ENCODE measurements around the gene TRNP1. TPM values are rescaled to one million over a fixed set of nuclear protein-coding genes. Genes with fewer than 3 reads are reported as not detected.

Gene TRNP1
- polyA plus RNA-seq, 1 donor (not counting 4 experiments of a cell fraction or from before 2014, with no cell fraction given) = 164 TPM

- no peak overlapping the region for H2AFZ ChIP-seq (ENCODE audit: control insufficient read depth, low read length)
- H3K9me1 ChIP-seq (ENCODE audit: control insufficient read depth, extremely low read depth, insufficient read depth, low read length) = peaks cover 4% of the 10 kb centered on the region
- peaks cover 3 to 8% of the 10 kb centered on the region in 2 experiments for H3K36me3 ChIP-seq (ENCODE audit: control insufficient read depth in 2 of 2, extremely low read depth in 1 of 2, insufficient read depth in 2 of 2, low read length in 2 of 2)
- H3K9me3 ChIP-seq (ENCODE audit: control insufficient read depth, low read depth, low read length) = no peaks in the 10 kb centered on the region
- TF ChIP-seq EZH2 (IDR thresholded peaks at IDR 0.05; ENCODE audit: low read length) = no peak
- TF ChIP-seq CTCF (optimal IDR thresholded peaks at IDR 0.05 in 1 of 3, IDR thresholded peaks at IDR 0.05 in 1 of 3, conservative IDR thresholded peaks at IDR 0.05 in 1 of 3; ENCODE audit: extremely low read depth in 1 of 3, insufficient read depth in 2 of 3, low read length in 3 of 3) = no peak
- H4K20me1 ChIP-seq (ENCODE audit: control insufficient read depth, extremely low read depth, insufficient read depth, low read length) = no peaks in the 10 kb centered on the region
- peak overlapping the region; percentile 20 for H3K9ac ChIP-seq (ENCODE audit: control insufficient read depth, extremely low read depth, insufficient read depth, low read length)
- H3K4me3 ChIP-seq (ENCODE audit: control insufficient read depth in 2 of 3, extremely low read depth in 1 of 3, insufficient read depth in 2 of 3, low read depth in 1 of 3, low read length in 3 of 3) = no peak overlapping the region
- DNase-seq (ENCODE audit: low read depth, low spot score) (no peak), FAIRE-seq (no peak)
- H3K79me2 ChIP-seq (ENCODE audit: control insufficient read depth, insufficient read depth, low read length) = peaks cover 29% of the 10 kb centered on the region
- H3K27me3 ChIP-seq (ENCODE audit: control insufficient read depth, extremely low read depth, insufficient read depth, low read length) = no peaks in the 10 kb centered on the region
- H3K27ac ChIP-seq (ENCODE audit: control insufficient read depth, insufficient read depth, low read length) = peak overlapping the region; percentile 46
- H3K4me2 ChIP-seq (ENCODE audit: control insufficient read depth, extremely low read depth, insufficient read depth, low read depth, low read length) = peak overlapping the region; percentile 49
- H3K4me1 ChIP-seq (ENCODE audit: control insufficient read depth, extremely low read depth, insufficient read depth, low read length) = peaks cover 33% of the 10 kb centered on the region
- dilution Hi-C loops (cut with MboI; ENCODE audit: extremely low pct_ligation_motif_present, low sequenced_read_pairs) = no loop called here
These were observed 2.0 kb upstream of the TRNP1 start for GRCh38 chr1:26991310-26992116.

- Histone ChIP-seq H3K9me1 (ENCODE audit: control insufficient read depth, extremely low read depth, insufficient read depth, low read length) (peaks cover 6% of the 10 kb centered on the region), H3K9me3 (ENCODE audit: control insufficient read depth, low read depth, low read length) (no peaks in the 10 kb centered on the region), H3K4me1 (ENCODE audit: control insufficient read depth, extremely low read depth, insufficient read depth, low read length) (peaks cover 59% of the 10 kb centered on the region), H3K79me2 (ENCODE audit: control insufficient read depth, insufficient read depth, low read length) (peaks cover 33% of the 10 kb centered on the region), H3K27me3 (ENCODE audit: control insufficient read depth, extremely low read depth, insufficient read depth, low read length) (no peaks in the 10 kb centered on the region), H4K20me1 (ENCODE audit: control insufficient read depth, extremely low read depth, insufficient read depth, low read length) (no peaks in the 10 kb centered on the region), H3K4me3 (ENCODE audit: control insufficient read depth in 2 of 3, extremely low read depth in 1 of 3, insufficient read depth in 2 of 3, low read depth in 1 of 3, low read length in 3 of 3) (peak overlapping the region; percentile 80 to 83 (median 82)), H3K36me3 (ENCODE audit: control insufficient read depth in 2 of 2, extremely low read depth in 1 of 2, insufficient read depth in 2 of 2, low read length in 2 of 2) (peaks cover 4 to 13% of the 10 kb centered on the region in 2 experiments), H3K27ac (ENCODE audit: control insufficient read depth, insufficient read depth, low read length) (peak overlapping the region; percentile 99), H3K9ac (ENCODE audit: control insufficient read depth, extremely low read depth, insufficient read depth, low read length) (peak overlapping the region; percentile 91), H2AFZ (ENCODE audit: control insufficient read depth, low read length) (no peak overlapping the region), H3K4me2 (ENCODE audit: control insufficient read depth, extremely low read depth, insufficient read depth, low read depth, low read length) (peak overlapping the region; percentile 84)
- TF ChIP-seq EZH2 (IDR thresholded peaks at IDR 0.05; ENCODE audit: low read length) = no peak
- DNase-seq (ENCODE audit: low read depth, low spot score) = no peak
- dilution Hi-C loops (cut with MboI; ENCODE audit: extremely low pct_ligation_motif_present, low sequenced_read_pairs) = no loop called here
- FAIRE-seq = no peak
These were observed 711 bp downstream of the TRNP1 start for GRCh38 chr1:26994020-26994786.

All from keratinocyte (primary cell).